Esophagus muscularis mucosa (tissue), 4 donors: Measurements from ENCODE around the gene SAMD15. TPM values are rescaled to one million over a fixed set of nuclear protein-coding genes. Genes with fewer than 3 reads are reported as not detected.

ENCODE experiments used
- DNase-seq: peaks from one replicate; pipeline ENCODE4 v3.0.0-alpha.2; 2017; ENCODE audit errors: extremely low spot score
- H3K27ac ChIP-seq, 4 donors: fragments of 200-600 bp; sonication (generic); replicated peaks in 1 of 4; 1 replicate in 3 of 4; 2 replicates in 1 of 4; pipeline ENCODE4 v1.5.1; 2016 to 2019; ENCODE audit warnings: mild to moderate bottlenecking in 1 of 4
- H3K27me3 ChIP-seq, 4 donors: fragments of 200-600 bp; sonication (generic); one replicate each; pipeline versions ENCODE4 v1.5.1 to v1.6.0; 2016 to 2019
- H3K36me3 ChIP-seq, 4 donors: fragments of 200-600 bp; sonication (generic); one replicate each; pipeline ENCODE4 v1.5.1; 2016 to 2019
- H3K4me1 ChIP-seq, 4 donors: fragments of 200-600 bp; sonication (generic); one replicate each; pipeline ENCODE4 v1.5.1; 2016 to 2019
- H3K4me3 ChIP-seq, 4 donors: fragments of 200-600 bp; sonication (generic); 1 replicate in 2 of 4; 2 replicates in 2 of 4; pipeline ENCODE4 v1.5.1; 2016 to 2019; ENCODE audit warnings: mild to moderate bottlenecking in 4 of 4, moderate library complexity in 1 of 4
- H3K9me3 ChIP-seq, 4 donors: fragments of 200-600 bp; sonication (generic); 1 replicate in 3 of 4; 2 replicates in 1 of 4; pipeline ENCODE4 v1.5.1; 2016 to 2019
- CTCF ChIP-seq, 3 experiments: fragments of 200-600 bp in 2 of 3; fragments of 450-650 bp in 1 of 3; sonication (generic) in 2 of 3; IDR thresholded peaks; one replicate each; pipeline ENCODE4 v1.5.1; 2017 to 2019; ENCODE audit warnings: antibody characterized with exemption in 3 of 3, mild to moderate bottlenecking in 2 of 3, moderate library complexity in 1 of 3
- EP300 ChIP-seq: sonication (generic); formaldehyde crosslinking; IDR thresholded peaks from one replicate; pipeline ENCODE4 v1.6.1; 2017; ENCODE audit warnings: antibody characterized with exemption
- POLR2A ChIP-seq: fragments of 450-650 bp; IDR thresholded peaks from one replicate; pipeline ENCODE4 v1.6.1; 2017; ENCODE audit warnings: antibody characterized with exemption, moderate library complexity, mild to moderate bottlenecking, low read depth
- POLR2AphosphoS5 ChIP-seq, 2 donors: sonication (generic); formaldehyde crosslinking; IDR thresholded peaks; one replicate each; pipeline ENCODE4 v1.6.1; 2017; ENCODE audit warnings: antibody characterized with exemption in 2 of 2
- WGBS: methylation state at CpG from one replicate; pipeline ENCODE4 v1.1.5; 2018; 5-methylcytosine and 5-hydroxymethylcytosine counted together
- intact Hi-C: fragments of 100-400 bp; cut with DNase I; formaldehyde crosslinking; loops from one replicate; pipeline ENCODE4 v1.15.1; 2023
- total RNA-seq, 4 donors: library from RNA; depleted of rRNA; stranded (reverse); fragments of >200 nt; gene quantifications; one replicate each; pipeline versions ENCODE4 v1.1.0 to v1.2.1, GENCODE V29; 2016

SAMD15 gene
- total RNA-seq, 4 donors from 2014 or later = 0.42 to 0.52 (median 0.51) TPM

GRCh38 chr14:77421201-77421600, 44.0 kb downstream of the SAMD15 start:
- Histone ChIP-seq H3K4me1 (no peaks in the 10 kb centered on the region), H3K9me3 (peaks cover 0 to 33% (median 21%) of the 10 kb centered on the region in 4 donors), H3K4me3 (no peak overlapping the region), H3K36me3 (peaks cover 34 to 48% (median 42%) of the 10 kb centered on the region in 4 donors), H3K27me3 (no peaks in the 10 kb centered on the region), H3K27ac (no peak overlapping the region)
- WGBS = 48% methylated on average over 2 of the region's 2 CpGs
- no peak for TF ChIP-seq POLR2A
- no peak for TF ChIP-seq CTCF (IDR thresholded peaks at IDR 0.05)
- no peak for TF ChIP-seq POLR2AphosphoS5 (IDR thresholded peaks at IDR 0.05)
- no peak for TF ChIP-seq EP300
- no peak for DNase-seq
- intact Hi-C loops = no loop called here

- intact Hi-C loops = no loop called here
- Histone ChIP-seq H3K27me3 (no peaks in the 10 kb centered on the region), H3K9me3 (peaks cover 0 to 28% (median 17%) of the 10 kb centered on the region in 4 donors), H3K4me1 (no peaks in the 10 kb centered on the region), H3K36me3 (peaks cover 56 to 70% (median 65%) of the 10 kb centered on the region in 4 donors), H3K27ac (no peak within 1 kb of the TSS), H3K4me3 (no peak within 1 kb of the TSS)
- DNase-seq = no peak
- TF ChIP-seq POLR2AphosphoS5 (IDR thresholded peaks at IDR 0.05) (no peak), CTCF (IDR thresholded peaks at IDR 0.05) (no peak), POLR2A (no peak), EP300 (no peak)
- 100% methylated on average over 1 of the region's 1 CpG for WGBS
Observed at GRCh38 chr14:77423423-77423822, 46.2 kb downstream of the SAMD15 start, which contains the start of gene NOXRED1. TSS of gene NOXRED1 (minus strand) at chr14:77423523. CDS start at chr14:77422889, 634 bp downstream.

- Histone ChIP-seq H3K36me3 (peaks cover 69 to 84% (median 79%) of the 10 kb centered on the region in 4 donors), H3K27me3 (no peaks in the 10 kb centered on the region), H3K9me3 (peaks cover 0 to 14% (median 5%) of the 10 kb centered on the region in 4 donors), H3K4me1 (no peaks in the 10 kb centered on the region), H3K27ac (no peak overlapping the region), H3K4me3 (no peak overlapping the region)
- DNase-seq = no peak
- TF ChIP-seq EP300 = no peak
- no peak for TF ChIP-seq POLR2AphosphoS5 (IDR thresholded peaks at IDR 0.05)
- no peak for TF ChIP-seq POLR2A
- no peak for TF ChIP-seq CTCF (IDR thresholded peaks at IDR 0.05)
- WGBS = 98% methylated on average over 3 of the region's 3 CpGs
- intact Hi-C loops = no loop called here
Observed at GRCh38 chr14:77424862-77425261, 47.7 kb downstream of the SAMD15 start.

- no peak for DNase-seq
- WGBS = 96% methylated on average over 3 of the region's 3 CpGs
- H3K9me3 ChIP-seq = no peaks in the 10 kb centered on the region
- TF ChIP-seq CTCF (IDR thresholded peaks at IDR 0.05) = no peak
- no peak for TF ChIP-seq POLR2AphosphoS5 (IDR thresholded peaks at IDR 0.05)
- no peak for TF ChIP-seq POLR2A
- H3K4me1 ChIP-seq = no peaks in the 10 kb centered on the region
- intact Hi-C loops = no loop called here
- H3K36me3 ChIP-seq = peaks cover 73 to 100% (median 91%) of the 10 kb centered on the region in 4 donors
- H3K27ac ChIP-seq = no peak overlapping the region
- H3K27me3 ChIP-seq = no peaks in the 10 kb centered on the region
- no peak overlapping the region for H3K4me3 ChIP-seq
Observed at GRCh38 chr14:77426396-77426795, 49.2 kb downstream of the SAMD15 start.

- H3K36me3 ChIP-seq = peaks cover 54 to 93% (median 79%) of the 10 kb centered on the region in 4 donors
- no peaks in the 10 kb centered on the region for H3K4me1 ChIP-seq
- no peaks in the 10 kb centered on the region for H3K9me3 ChIP-seq
- WGBS = 95% methylated on average over 3 of the region's 3 CpGs
- no peak overlapping the region for H3K27ac ChIP-seq
- DNase-seq = no peak
- no peaks in the 10 kb centered on the region for H3K27me3 ChIP-seq
- no peak overlapping the region for H3K4me3 ChIP-seq
- intact Hi-C loops = no loop called here
- no peak for TF ChIP-seq CTCF (IDR thresholded peaks at IDR 0.05)
Observed at GRCh38 chr14:77436042-77436441, 58.9 kb downstream of the SAMD15 start.
